ENCODE results near the gene ROPN1L. TPM values are rescaled to one million over a fixed set of nuclear protein-coding genes. Genes with fewer than 3 reads are reported as not detected.

ROPN1L gene
- total RNA-seq, 1 experiment from 2014 or later: 0.66 TPM

DNA sequence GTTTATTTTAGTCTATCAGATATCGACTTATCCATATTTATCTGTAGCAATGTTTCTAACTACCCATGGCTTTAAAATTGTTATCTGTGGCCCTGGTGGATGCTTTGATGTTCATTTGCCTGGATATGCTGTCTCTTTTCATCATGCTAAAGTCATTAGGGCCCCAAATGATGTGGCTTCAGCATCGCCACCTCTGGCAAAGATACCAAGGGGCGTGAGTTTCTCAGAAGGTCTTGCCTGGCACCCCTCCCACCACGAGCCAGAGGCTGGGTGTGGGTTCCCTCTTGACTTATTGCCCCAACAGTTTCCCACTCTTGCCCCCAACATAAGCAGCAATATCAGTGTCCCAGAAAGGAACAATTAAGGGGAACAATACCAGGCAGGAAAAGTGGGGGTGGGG, 5.4 kb downstream of the ROPN1L start:
- intact Hi-C loops (cut with micrococcal nuclease): no loop called here
- POLR2A ChIA-PET: no interaction called here
- BruUV-seq (replicated peaks): no TSS peak

More for the DNA sequence above, 5.4 kb downstream of the ROPN1L start:
- Histone ChIP-seq H3K27me3 (ENCODE audit: insufficient read depth, low read length) (no peaks in the 10 kb centered on the region), H2AFZ (ENCODE audit: low read depth, low read length, poor library complexity, severe bottlenecking) (no peak overlapping the region), H3K36me3 (ENCODE audit: control insufficient read depth in 1 of 2, insufficient read depth in 2 of 2, low read length in 2 of 2) (no peaks in the 10 kb centered on the region), H3K9me2 (ENCODE audit: insufficient read depth) (no peaks in the 10 kb centered on the region), H3K9me3 (ENCODE audit: control insufficient read depth in 1 of 2, insufficient read depth in 1 of 2, low read depth in 1 of 2, low read length in 2 of 2) (no peaks in the 10 kb centered on the region), H3K4me2 (ENCODE audit: low read length) (no peak overlapping the region), H3K27ac (ENCODE audit: low read depth, low read length) (no peak overlapping the region), H3K4me3 (replicated peaks in 1 of 2; ENCODE audit: low read depth in 1 of 2, low read length in 2 of 2) (no peak overlapping the region), H4K20me1 (ENCODE audit: insufficient read depth) (no peaks in the 10 kb centered on the region), H3K79me2 (ENCODE audit: insufficient read depth, low read length) (no peaks in the 10 kb centered on the region), H3K4me1 (ENCODE audit: control insufficient read depth in 1 of 2, insufficient read depth in 2 of 2, low read length in 2 of 2) (peaks cover 0 to 2% of the 10 kb centered on the region in 2 experiments; a peak in 1 of 4 replicates), H3K9ac (ENCODE audit: low read length) (no peak overlapping the region)
- TF ChIP-seq SIN3A (IDR thresholded peaks at IDR 0.05; ENCODE audit: low read depth) (no peak), POLR2AphosphoS5 (IDR thresholded peaks at IDR 0.05; ENCODE audit: low read depth, low read length) (no peak), EZH2phosphoT487 (IDR thresholded peaks at IDR 0.05; ENCODE audit: borderline replicate concordance) (no peak), RAD21 (IDR thresholded peaks at IDR 0.05; ENCODE audit: low read depth) (no peak), ZBTB33 (IDR thresholded peaks at IDR 0.05; ENCODE audit: extremely low read depth, insufficient replicate concordance, low read length) (no peak)
- TF ChIP-seq, protein P1, sequence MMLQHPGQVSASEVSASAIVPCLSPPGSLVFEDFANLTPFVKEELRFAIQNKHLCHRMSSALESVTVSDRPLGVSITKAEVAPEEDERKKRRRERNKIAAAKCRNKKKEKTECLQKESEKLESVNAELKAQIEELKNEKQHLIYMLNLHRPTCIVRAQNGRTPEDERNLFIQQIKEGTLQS (IDR thresholded peaks at IDR 0.05): no peak
- DNase-seq (ENCODE audit: low read depth, low spot score) (no peak), ATAC-seq (no peak)
- CTCF ChIA-PET: no interaction called here
- RAD21 ChIA-PET (ENCODE audit: low non-redundant PET in 1 of 2, low total read pairs in 2 of 2, uncharacterized antibody in 2 of 2, unreplicated experiment in 2 of 2): no interaction called here

Measured in HCT116 (cell line).